Measurements from ENCODE around the gene SPAG17. TPM values are rescaled to one million over a fixed set of nuclear protein-coding genes. Genes with fewer than 3 reads are reported as not detected.

SPAG17 gene
- total RNA-seq, 4 donors from 2014 or later = not detected

- no peaks in the 10 kb centered on the region for H3K27me3 ChIP-seq
- H3K4me1 ChIP-seq = no peaks in the 10 kb centered on the region
- H3K27ac ChIP-seq = no peak overlapping the region
- no peaks in the 10 kb centered on the region for H3K36me3 ChIP-seq
- DNase-seq = no peak
- H3K9me3 ChIP-seq = peaks cover 0 to 3% (median 0%) of the 10 kb centered on the region in 4 donors
- no peak overlapping the region for H3K4me3 ChIP-seq
- TF ChIP-seq POLR2A (IDR thresholded peaks at IDR 0.05) = no peak
Measured at GRCh38 chr1:118186026-118186425, 998 bp upstream of the SPAG17 start.

GRCh38 chr1:118184739-118185083 lies 317 bp downstream of the SPAG17 start:
- no peak for DNase-seq
- no peak overlapping the region for H3K27ac ChIP-seq

GRCh38 chr1:118183586-118183985 lies 1.4 kb downstream of the SPAG17 start:
- no peaks in the 10 kb centered on the region for H3K27me3 ChIP-seq
- no peaks in the 10 kb centered on the region for H3K4me1 ChIP-seq
- no peak overlapping the region for H3K27ac ChIP-seq

More at GRCh38 chr1:118184739-118185083, 317 bp downstream of the SPAG17 start:
- Histone ChIP-seq H3K36me3 (no peaks in the 10 kb centered on the region), H3K4me1 (no peaks in the 10 kb centered on the region), H3K4me3 (peak overlapping the region in 2 of 4 donors; percentile 30 to 35), H3K9me3 (peaks cover 0 to 3% (median 0%) of the 10 kb centered on the region in 4 donors), H3K27me3 (no peaks in the 10 kb centered on the region)
- TF ChIP-seq CTCF (IDR thresholded peaks at IDR 0.05) (no peak), POLR2A (IDR thresholded peaks at IDR 0.05) (no peak)

GRCh38 chr1:118177998-118178397 lies 7.0 kb downstream of the SPAG17 start:
- Histone ChIP-seq H3K27me3 (no peaks in the 10 kb centered on the region), H3K27ac (no peak overlapping the region)
- no peak for TF ChIP-seq POLR2A (IDR thresholded peaks at IDR 0.05)
- no peak for TF ChIP-seq CTCF (IDR thresholded peaks at IDR 0.05)

More at GRCh38 chr1:118183586-118183985, 1.4 kb downstream of the SPAG17 start:
- Histone ChIP-seq H3K36me3 (no peaks in the 10 kb centered on the region), H3K9me3 (peaks cover 0 to 3% (median 0%) of the 10 kb centered on the region in 4 donors), H3K4me3 (no peak overlapping the region)
- TF ChIP-seq POLR2A (IDR thresholded peaks at IDR 0.05) (no peak), CTCF (IDR thresholded peaks at IDR 0.05) (no peak)
- no peak for DNase-seq

GRCh38 chr1:118169016-118169415 lies 16.0 kb downstream of the SPAG17 start:
- no peaks in the 10 kb centered on the region for H3K36me3 ChIP-seq
- no peaks in the 10 kb centered on the region for H3K4me1 ChIP-seq
- no peak for DNase-seq
- no peak for TF ChIP-seq POLR2A (IDR thresholded peaks at IDR 0.05)
- TF ChIP-seq CTCF (IDR thresholded peaks at IDR 0.05) = no peak
- H3K27ac ChIP-seq = no peak overlapping the region
- no peaks in the 10 kb centered on the region for H3K27me3 ChIP-seq
- no peak overlapping the region for H3K4me3 ChIP-seq
- no peaks in the 10 kb centered on the region for H3K9me3 ChIP-seq

More at GRCh38 chr1:118177998-118178397, 7.0 kb downstream of the SPAG17 start:
- Histone ChIP-seq H3K36me3 (no peaks in the 10 kb centered on the region), H3K4me1 (no peaks in the 10 kb centered on the region), H3K4me3 (no peak overlapping the region), H3K9me3 (no peaks in the 10 kb centered on the region)
- no peak for DNase-seq

- Histone ChIP-seq H3K9me3 (no peaks in the 10 kb centered on the region), H3K4me1 (no peaks in the 10 kb centered on the region), H3K36me3 (no peaks in the 10 kb centered on the region), H3K27me3 (no peaks in the 10 kb centered on the region), H3K27ac (no peak overlapping the region), H3K4me3 (no peak overlapping the region)
- TF ChIP-seq POLR2A (IDR thresholded peaks at IDR 0.05) (no peak), CTCF (IDR thresholded peaks at IDR 0.05) (no peak)
- no peak for DNase-seq
Measured at GRCh38 chr1:118160806-118161205, 24.2 kb downstream of the SPAG17 start.

Data from Peyer's patch (tissue), 4 donors.